ENCODE data around the gene CAMSAP1.
"Not testable (repeated sequence)": the region's sequence is repeated elsewhere in the genome, so short reads cannot be mapped to it uniquely, and the experiment has no call there.

CAMSAP1 gene

DNA sequence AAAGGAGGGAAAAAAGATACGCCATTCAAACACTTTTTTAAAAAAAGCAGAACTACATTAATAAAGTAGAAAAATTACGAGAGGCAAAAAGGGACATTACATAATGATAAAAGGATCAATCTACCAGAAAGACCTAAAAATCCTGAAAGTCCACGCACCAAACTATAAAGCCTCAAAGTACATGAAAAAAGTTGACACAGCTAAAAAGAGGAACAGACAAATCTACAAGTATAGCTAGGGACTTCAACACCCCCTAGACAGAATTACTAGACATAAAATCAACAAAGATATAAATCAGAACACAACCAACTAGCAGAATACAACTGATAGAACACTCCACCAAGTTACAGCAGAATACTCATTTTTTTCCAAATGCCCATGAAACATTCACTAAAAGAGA, 11.1 kb downstream of the CAMSAP1 start:
- no peak for DNase-seq

DNA sequence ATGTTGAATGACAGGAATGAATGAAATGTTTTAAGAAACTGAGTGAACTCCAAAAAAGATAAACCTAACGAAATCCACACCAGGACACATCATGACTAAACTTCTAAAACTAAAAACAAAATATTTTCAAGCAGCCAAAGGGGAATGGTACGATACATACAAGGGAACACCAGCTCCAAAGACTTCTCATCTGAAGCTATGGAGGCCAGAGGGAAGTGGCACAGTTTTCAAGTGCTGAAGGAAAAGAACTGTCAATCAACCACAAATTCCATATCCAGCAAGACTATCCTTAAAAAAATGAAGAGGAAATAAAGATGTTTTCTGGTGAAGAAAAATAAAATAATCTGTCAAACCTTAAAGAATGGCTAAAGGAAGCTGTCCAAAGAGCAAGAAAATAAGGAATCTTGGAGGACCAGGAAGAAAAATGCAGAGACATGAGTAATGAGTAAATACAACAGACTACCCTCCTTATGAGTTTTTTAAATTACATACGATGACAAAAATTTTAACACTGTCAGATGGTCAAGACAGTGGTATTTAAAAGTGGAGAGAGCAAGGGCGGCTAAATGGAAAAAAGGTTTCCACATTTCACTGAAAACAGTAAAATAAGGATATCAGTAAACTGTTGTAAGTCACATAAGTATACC, 12.0 kb downstream of the CAMSAP1 start:
- no peak for DNase-seq

DNA sequence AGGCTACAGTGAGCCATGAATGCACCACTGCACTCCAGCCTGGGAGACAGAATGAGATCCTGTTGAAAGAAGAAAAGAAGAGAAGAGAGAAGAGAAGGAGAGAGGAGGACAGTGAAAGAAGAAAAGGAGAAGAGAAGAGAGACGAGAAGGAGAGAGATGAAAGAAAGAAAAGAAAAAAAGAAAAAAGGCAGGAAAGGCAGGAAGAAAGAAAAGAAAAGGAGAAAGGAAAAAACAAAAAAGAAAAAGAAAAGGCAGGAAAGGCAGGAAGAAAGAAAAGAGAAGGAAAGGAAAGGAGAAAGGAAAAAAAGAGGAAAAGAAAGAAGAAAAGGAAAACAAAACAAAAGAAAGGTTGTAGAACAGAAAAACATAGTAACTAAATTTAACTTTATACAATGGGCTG, 14.2 kb downstream of the CAMSAP1 start:
- no peak for DNase-seq

GRCh38 chr9:135892327-135892726, 15.0 kb downstream of the CAMSAP1 start:
- DNase-seq = not testable (repeated sequence)

DNA sequence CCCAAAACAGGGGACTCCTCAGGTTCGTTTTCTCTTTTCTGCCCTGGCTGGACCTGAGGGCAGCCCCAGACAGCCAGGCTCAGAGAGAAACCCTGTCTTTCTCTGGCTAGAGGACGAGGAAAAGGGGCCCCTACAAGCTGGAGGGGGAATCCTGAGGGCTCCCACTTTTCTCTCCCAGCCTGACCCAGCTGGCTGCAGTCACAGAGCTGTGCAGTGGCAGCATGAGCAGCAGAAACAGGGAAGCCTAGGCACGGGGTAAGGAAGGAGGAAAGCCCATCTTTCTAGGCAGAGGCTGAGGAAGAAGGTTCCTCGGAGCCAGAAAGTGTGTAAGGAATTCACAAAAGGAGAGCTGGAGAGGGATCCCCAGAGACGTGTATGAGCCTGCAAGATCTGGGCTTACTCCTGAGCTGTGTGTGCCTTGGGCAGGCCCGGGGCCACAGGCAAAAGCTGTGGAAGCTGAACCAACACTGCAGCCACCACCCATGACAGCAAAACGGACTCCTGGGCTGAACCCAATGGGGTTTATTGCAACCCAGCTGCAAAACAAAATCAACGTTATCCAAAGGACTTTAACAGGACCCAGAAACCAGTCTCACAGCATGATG, 16.2 kb downstream of the CAMSAP1 start:
- no peak for DNase-seq

DNA sequence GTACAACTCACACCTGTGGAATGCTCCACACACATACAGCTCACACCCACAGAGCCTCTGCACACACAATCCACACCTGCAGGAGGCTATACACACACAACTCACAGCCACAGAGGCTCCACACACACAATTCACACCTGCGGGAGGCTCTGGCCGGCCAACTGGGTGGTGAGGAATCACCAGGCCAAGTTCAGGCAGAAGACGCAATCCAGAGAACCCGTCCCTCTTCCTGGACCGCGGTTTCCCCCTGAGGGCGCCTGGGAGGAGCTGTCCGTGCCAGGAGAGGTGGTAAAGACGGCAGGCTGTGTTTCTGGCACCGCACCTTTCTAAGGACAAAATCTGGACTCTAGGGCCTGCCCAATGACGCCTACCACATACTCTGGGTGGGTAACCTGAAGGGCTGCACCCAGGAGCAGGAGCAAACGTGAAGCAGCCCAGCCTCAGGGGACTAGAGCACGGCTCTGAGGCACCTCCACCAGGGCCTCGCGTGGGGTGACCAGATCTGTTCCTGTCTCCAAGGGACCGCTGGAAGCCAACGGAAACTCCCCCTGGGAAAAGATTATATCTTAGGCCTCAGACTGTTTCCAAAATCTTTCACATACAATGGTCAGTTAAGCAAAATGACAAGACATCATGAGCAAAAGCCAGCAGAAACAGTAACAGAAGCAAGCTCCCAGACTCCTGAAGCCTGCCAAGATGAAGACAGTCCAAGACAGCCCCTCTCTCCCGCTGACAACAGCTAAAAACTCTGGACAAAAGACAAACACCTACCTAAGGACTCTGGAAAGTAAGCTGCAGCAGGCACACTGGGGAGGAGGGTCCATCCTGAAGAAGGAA, 16.9 kb downstream of the CAMSAP1 start:
- DNase-seq = no peak

GRCh38 chr9:135889564-135890189, 17.7 kb downstream of the CAMSAP1 start:
- no peak for DNase-seq

GRCh38 chr9:135888766-135889394, 18.5 kb downstream of the CAMSAP1 start:
- DNase-seq = no peak

DNA sequence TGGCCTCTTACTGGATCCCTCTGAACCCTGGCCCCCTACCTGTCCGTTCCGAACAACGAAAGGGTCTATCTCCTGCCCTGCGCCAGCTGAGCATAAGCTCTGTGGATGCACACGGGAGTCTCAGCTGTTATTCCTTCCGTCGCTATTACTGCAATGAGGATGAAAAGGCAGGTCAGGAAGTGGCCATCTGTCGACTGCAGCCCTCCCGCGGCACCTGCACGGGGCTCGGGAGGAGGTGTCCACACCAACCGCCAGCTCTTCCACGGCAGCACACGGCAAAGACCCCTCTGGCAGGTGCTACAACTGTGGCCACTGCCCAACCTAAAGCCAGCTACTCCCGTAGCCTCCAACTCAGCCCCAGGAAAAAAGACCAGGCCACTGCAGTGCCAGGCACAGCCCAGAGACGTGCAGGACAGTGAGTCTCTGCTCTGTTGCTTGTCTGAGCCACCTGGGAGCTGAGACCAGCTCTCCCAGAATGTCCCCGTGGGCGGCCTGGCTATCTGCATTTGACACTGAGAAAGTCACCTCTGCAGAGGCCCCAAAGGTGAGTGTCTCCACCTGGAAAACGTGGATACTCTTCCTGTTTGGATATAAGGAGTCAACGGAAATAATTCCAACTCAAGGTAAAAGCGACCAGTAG, 19.1 kb downstream of the CAMSAP1 start:
- no peak for DNase-seq

DNA sequence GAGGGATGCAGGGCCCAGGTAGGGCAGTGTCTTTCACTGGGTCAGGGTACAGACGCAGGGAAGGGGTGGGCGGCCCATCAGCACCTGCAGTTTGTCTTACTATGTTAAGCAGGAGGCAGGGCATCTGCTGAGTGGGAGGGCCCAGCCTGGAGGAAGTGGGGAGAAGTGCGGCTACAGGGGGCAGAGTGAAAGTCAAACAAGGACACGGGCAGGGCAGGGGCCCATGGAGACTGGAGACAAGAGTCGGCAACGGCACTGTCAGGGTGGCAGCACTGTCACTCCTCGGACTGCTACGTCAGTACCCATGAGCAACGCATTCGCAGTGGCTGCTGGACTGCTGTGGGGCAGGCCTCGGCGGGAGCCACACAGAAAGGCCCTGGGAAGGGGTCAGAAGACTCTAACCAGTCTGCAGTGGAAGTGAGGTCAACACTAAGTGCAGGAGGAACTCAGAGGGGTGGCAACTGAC, 19.7 kb downstream of the CAMSAP1 start:
- DNase-seq = peak; percentile 47

- DNase-seq = no peak
Measured at GRCh38 chr9:135887021-135887507, 20.3 kb downstream of the CAMSAP1 start.

DNA sequence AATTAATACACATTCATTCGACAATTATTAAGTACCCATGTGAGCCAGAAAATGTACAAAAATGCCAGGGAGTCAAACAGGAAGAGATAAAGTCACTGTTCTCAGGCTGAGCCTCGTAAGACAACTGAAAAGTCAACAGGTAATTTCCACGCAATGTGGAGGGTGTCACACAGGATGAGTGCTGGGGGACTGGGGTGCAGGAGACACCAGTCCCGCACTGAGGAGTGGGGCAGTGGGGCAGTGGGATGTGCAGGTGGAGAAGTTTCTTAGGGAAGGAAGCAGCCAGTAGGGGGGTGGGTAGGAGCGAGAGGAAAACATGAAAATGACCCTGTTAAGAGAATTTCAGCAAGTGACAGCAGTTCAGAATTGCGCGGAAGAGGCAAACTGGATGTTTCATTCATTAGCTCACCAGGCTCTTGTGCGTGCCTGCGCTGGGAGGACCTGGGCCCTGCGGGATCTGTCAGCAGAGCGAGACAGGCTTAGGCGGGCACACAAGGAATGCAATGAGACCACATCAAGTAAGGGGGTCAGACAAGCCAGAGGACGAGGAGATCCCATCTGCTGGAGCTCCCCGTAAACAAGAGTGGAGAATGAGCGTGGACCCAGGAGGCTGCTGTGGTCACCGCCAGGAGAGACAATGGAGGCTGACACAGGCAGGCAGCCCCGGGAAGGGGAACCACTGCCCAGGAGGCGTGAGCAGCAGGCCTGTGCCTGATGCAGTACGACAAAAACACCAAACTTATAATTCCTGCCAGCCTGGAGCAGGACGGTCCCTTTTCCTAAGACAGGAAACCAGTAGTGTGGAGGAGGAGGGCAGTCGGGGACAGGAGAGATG, 21.0 kb downstream of the CAMSAP1 start:
- DNase-seq = no peak

GRCh38 chr9:135885100-135885853, 22.1 kb downstream of the CAMSAP1 start:
- no peak for DNase-seq

DNA sequence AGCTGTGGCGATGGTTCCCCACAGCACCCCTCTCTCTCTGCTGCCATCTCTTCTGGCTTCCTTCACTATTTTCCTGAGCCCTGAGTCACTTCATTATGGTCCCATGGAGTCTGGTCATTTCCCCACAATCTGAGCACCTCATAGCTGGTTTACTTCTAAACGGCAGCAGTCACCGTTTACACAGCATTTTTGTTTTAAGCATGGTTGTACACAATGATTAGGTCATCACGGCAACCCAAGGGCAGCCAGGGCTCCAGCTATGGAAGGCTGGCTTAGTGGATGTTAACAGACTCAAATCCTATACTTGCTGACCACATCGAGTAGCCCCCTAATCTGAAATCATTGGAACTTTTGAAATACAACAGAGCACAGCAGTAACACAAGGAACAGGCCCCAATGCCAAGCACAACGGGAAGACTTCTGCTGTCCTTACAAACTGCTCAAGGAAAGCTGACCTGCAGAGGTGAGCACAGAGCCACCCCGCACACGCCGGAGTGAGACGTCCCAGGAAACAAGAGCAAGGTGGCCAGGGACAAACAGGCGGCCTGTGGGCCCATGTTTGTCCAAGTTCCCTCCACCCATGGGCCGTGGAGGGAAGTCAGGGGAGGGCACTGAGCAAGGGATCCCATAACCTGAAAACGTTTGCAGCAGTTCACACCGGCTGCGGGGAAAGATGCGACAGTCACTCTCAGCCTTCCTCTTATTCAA, 22.9 kb downstream of the CAMSAP1 start:
- DNase-seq = no peak

DNA sequence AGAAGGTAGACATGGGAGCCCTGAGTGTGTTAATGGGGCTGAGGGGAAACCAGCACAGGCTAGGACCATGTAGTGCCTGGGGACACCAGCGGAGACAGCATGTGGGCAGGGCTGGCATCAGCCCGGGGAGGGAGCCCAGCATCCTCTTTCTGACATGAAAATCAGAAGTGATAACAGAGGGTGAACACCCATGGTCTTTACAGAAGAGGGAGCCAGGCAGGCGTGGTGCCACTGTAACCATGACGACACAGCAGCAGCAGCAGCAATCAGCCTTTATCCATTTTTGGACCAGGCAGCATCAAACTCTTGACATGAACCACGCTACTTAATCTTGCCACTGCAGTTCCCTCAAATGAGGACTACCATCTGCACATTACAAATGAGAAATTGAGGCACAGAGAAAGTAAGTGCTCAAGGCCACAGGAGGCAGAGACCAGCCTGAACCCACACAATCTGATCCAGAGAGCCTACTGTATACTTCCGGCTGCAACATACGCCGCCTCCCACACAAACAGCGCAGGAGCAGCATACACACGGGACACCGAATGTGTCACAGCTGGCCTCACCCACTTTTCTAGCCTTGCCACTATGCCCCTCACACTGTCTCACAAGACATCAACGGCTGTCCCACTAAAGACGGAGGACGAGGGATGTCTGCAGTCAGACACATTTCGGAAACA, 23.8 kb downstream of the CAMSAP1 start:
- no peak for DNase-seq

- DNase-seq = no peak
Measured at GRCh38 chr9:135882011-135882410, 25.3 kb downstream of the CAMSAP1 start.

GRCh38 chr9:135880438-135880837, 26.9 kb downstream of the CAMSAP1 start:
- DNase-seq = no peak

- no peak for DNase-seq
Measured at GRCh38 chr9:135879619-135880018, 27.7 kb downstream of the CAMSAP1 start.

GRCh38 chr9:135879237-135879601, 28.1 kb downstream of the CAMSAP1 start:
- no peak for DNase-seq

Measured in activated CD4-positive, CD25-positive, alpha-beta regulatory T cell treated with anti-CD3 and anti-CD28 coated beads, Interleukin-2, amount 50 U/mL, for 72 hours (primary cell).